ENCODE results near the gene HS3ST2. TPM values are rescaled to one million over a fixed set of nuclear protein-coding genes. Genes with fewer than 3 reads are reported as not detected.

Gene HS3ST2
- total RNA-seq, 2 donors from 2014 or later, result 7.3 to 17.8 TPM

DNA sequence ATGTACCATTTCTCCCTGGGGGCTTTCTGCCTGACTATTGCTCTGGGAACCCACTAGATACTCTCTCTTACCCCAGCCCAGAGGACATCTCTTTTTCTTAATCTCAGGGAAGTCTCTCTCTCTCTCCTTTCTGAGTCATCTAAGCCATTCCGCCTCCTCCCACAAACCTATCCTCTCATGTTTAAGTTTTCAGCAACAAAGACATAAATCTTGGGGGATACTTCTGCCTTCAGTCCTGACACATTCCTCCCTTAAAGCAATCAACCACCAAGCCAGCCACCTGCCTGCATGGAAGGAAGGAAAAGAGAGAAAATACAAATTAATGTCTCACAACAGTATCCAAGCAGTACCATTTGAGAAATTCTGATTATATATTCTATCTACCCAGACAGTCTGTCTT lies 128.8 kb downstream of the HS3ST2 start:
- ATAC-seq (ENCODE audit: insufficient number of reproducible peaks, low FRiP score, low read depth), result no peak
- no peaks in the 10 kb centered on the region for H3K36me3 ChIP-seq
- no peaks in the 10 kb centered on the region for H3K9me3 ChIP-seq
- no peak overlapping the region for H3K4me3 ChIP-seq
- DNase-seq (ENCODE audit: low spot score), result no peak
- TF ChIP-seq, protein P1, sequence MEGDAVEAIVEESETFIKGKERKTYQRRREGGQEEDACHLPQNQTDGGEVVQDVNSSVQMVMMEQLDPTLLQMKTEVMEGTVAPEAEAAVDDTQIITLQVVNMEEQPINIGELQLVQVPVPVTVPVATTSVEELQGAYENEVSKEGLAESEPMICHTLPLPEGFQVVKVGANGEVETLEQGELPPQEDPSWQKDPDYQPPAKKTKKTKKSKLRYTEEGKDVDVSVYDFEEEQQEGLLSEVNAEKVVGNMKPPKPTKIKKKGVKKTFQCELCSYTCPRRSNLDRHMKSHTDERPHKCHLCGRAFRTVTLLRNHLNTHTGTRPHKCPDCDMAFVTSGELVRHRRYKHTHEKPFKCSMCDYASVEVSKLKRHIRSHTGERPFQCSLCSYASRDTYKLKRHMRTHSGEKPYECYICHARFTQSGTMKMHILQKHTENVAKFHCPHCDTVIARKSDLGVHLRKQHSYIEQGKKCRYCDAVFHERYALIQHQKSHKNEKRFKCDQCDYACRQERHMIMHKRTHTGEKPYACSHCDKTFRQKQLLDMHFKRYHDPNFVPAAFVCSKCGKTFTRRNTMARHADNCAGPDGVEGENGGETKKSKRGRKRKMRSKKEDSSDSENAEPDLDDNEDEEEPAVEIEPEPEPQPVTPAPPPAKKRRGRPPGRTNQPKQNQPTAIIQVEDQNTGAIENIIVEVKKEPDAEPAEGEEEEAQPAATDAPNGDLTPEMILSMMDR (IDR thresholded peaks at IDR 0.05), result no peak
- H3K27ac ChIP-seq, result no peak overlapping the region
- no peaks in the 10 kb centered on the region for H3K27me3 ChIP-seq (replicated peaks; ENCODE audit: insufficient read depth)
- no peaks in the 10 kb centered on the region for H3K4me1 ChIP-seq (ENCODE audit: control insufficient read depth in 1 of 2, low read depth in 2 of 2)

DNA sequence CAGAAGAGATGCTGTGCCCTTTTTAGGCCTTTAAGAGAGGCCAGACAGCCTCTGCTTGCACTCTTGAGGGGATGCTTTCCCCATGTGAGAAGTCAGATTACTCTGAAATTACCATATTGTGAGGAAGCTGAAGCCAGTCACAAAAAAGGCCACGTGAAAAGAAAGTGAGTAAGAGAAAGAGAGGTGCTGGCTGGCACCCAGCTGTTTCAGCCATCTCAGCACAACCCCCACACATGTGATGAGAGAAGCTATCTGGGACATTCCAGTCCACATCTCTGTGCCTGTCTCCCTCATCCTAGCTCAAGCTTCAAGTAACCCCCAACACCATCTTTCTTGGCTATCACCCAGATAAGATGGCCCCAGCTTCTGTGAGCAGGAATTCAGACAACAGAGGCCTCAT lies 131.4 kb downstream of the HS3ST2 start:
- Histone ChIP-seq H3K27ac (no peak overlapping the region), H3K36me3 (no peaks in the 10 kb centered on the region), H3K4me3 (no peak overlapping the region), H3K4me1 (ENCODE audit: control insufficient read depth in 1 of 2, low read depth in 2 of 2) (peaks cover 3 to 9% of the 10 kb centered on the region in 2 donors), H3K9me3 (no peaks in the 10 kb centered on the region), H3K27me3 (replicated peaks; ENCODE audit: insufficient read depth) (no peaks in the 10 kb centered on the region)
- TF ChIP-seq, protein P1 (IDR thresholded peaks at IDR 0.05), result no peak
- no peak for DNase-seq (ENCODE audit: low spot score)
- ATAC-seq (ENCODE audit: insufficient number of reproducible peaks, low FRiP score, low read depth), result no peak

DNA sequence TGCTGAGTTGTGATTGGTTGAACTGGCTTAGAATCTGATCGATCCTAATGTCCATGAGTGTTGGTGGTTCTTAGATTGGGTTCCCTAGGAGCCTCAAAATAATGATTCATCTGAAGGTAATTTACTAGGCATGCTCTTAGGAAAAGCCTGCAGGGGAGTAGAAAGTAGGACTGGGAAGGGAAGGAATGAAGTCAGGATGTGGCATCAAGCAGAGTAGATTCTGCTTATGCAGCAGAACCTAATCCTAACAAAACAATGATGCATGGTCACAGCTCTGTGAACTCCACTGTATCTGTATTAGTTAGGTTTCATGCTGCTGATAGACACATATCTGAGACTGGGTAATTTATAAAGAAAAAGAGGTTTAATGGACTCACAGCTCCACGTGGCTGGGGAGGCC lies 132.5 kb downstream of the HS3ST2 start:
- TF ChIP-seq, protein P1 (IDR thresholded peaks at IDR 0.05), result no peak
- no peak for ATAC-seq (ENCODE audit: insufficient number of reproducible peaks, low FRiP score, low read depth)

DNA sequence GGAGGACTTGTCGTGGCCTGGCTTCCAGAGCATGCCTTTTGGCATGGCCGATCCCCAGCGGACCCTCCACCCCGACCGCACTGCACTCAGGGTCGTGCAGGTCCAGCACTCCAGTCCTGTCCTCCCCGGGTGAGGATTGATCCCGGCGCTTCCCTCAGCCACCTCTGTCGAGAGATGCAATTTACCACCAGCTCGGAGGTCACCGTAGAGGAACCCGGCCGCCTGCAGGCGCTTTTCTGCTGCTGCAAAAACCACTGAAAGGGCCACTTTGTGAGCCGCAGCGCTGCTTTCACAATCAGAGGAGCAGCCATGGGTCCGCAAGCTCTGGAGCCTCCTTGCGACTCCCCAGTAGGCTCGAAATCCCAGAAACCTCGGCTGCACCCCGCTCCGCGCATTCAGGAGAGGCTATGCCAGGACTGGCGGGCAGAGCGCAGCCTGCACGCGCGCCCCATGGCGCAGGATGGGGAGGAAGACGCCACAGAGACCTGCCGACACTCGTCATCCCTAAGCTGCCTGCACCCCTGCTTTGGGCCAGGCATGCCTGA lies 134.2 kb downstream of the HS3ST2 start:
- H3K27me3 ChIP-seq (replicated peaks; ENCODE audit: insufficient read depth), result no peaks in the 10 kb centered on the region
- no peak for DNase-seq (ENCODE audit: low spot score)
- TF ChIP-seq, protein P1 (IDR thresholded peaks at IDR 0.05), result no peak
- peaks cover 3 to 9% of the 10 kb centered on the region in 2 donors for H3K4me1 ChIP-seq (ENCODE audit: control insufficient read depth in 1 of 2, low read depth in 2 of 2)
- H3K36me3 ChIP-seq, result no peaks in the 10 kb centered on the region
- ATAC-seq (ENCODE audit: insufficient number of reproducible peaks, low FRiP score, low read depth), result no peak
- H3K4me3 ChIP-seq, result peak overlapping the region; percentile 51
- no peak overlapping the region for H3K27ac ChIP-seq
- no peaks in the 10 kb centered on the region for H3K9me3 ChIP-seq

More for the DNA sequence above, 132.5 kb downstream of the HS3ST2 start:
- H3K9me3 ChIP-seq, result no peaks in the 10 kb centered on the region
- no peaks in the 10 kb centered on the region for H3K36me3 ChIP-seq
- H3K4me1 ChIP-seq (ENCODE audit: control insufficient read depth in 1 of 2, low read depth in 2 of 2), result peaks cover 3 to 9% of the 10 kb centered on the region in 2 donors
- H3K4me3 ChIP-seq, result no peak overlapping the region
- H3K27me3 ChIP-seq (replicated peaks; ENCODE audit: insufficient read depth), result no peaks in the 10 kb centered on the region
- no peak for DNase-seq (ENCODE audit: low spot score)
- no peak overlapping the region for H3K27ac ChIP-seq

DNA sequence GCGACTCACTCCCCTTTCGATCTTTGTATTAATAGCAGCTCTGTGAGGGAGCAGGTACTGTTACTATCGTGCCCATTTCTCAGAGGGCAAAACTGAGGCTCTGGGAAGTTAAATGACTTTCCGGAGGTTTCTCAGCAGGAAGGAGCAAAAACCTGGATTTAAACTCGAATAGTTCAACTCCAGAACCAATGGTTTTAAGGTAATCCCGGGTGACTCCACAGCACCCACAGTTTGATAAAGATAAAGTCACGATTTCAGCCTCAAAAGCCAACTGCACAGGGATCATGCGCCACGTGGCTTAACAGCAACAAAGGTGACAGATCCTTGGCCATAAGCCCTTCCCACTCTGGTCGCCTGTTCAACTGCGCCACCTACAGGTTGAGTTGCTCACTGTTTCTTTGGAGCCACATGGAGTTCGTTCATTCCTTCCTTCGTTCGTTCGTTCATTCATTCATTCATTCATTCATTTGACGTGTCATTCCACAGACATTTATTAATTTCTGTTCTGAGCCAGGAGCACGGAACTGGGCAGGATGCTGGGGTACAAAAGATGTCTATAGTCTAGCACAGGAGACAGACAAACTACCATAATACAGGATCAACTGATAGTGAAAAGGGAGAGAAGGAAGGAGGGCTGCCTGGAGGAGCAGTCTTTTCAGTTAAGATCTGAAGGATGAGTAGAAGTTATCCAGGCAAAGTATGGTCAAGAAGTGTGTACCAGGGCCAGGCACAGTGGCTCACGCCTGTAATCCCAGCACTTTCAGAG lies 134.8 kb downstream of the HS3ST2 start:
- TF ChIP-seq, protein P1 (IDR thresholded peaks at IDR 0.05), result peak; percentile 79
- no peak for ATAC-seq (ENCODE audit: insufficient number of reproducible peaks, low FRiP score, low read depth)
- peaks cover 3 to 9% of the 10 kb centered on the region in 2 donors for H3K4me1 ChIP-seq (ENCODE audit: control insufficient read depth in 1 of 2, low read depth in 2 of 2)
- H3K9me3 ChIP-seq, result no peaks in the 10 kb centered on the region
- H3K27ac ChIP-seq, result no peak overlapping the region
- peak overlapping the region; percentile 51 for H3K4me3 ChIP-seq
- H3K27me3 ChIP-seq (replicated peaks; ENCODE audit: insufficient read depth), result no peaks in the 10 kb centered on the region
- H3K36me3 ChIP-seq, result no peaks in the 10 kb centered on the region
- peak; percentile 33 for DNase-seq (ENCODE audit: low spot score)

Measured in thoracic aorta (tissue), 2 donors.